Measurements from ENCODE around the gene SAMMSON.

DNA sequence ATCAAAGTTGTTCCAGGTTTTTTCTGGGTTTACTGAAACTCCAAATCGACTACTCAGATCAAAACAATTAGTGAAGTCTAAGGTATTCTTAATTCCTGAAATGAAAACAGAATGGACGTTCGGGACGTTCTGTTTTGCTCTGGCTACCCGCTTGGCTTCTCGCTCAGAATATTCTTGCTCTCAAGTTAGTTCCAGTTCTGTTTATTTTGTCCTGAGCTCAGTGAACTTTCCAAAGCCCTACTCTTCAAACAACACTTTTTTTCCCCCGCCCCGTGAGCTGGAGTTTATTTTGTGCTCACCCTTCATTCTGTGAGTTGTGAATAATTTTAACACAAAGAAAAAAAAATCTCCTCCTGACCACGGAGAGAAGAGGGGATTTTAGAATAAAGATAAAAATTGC is 72.6 kb downstream of the SAMMSON start:
- TF ChIP-seq ZBTB21 (tag by site-specific recombination; IDR thresholded peaks at IDR 0.05), result no peak
- no peak for TF ChIP-seq ZNF146 (tag by site-specific recombination; IDR thresholded peaks at IDR 0.05)
- no peak for TF ChIP-seq ZNF37A (tag by site-specific recombination; IDR thresholded peaks at IDR 0.05)
- no peak for TF ChIP-seq ZNF184 (tag by site-specific recombination; IDR thresholded peaks at IDR 0.05)
- TF ChIP-seq, protein P1, sequence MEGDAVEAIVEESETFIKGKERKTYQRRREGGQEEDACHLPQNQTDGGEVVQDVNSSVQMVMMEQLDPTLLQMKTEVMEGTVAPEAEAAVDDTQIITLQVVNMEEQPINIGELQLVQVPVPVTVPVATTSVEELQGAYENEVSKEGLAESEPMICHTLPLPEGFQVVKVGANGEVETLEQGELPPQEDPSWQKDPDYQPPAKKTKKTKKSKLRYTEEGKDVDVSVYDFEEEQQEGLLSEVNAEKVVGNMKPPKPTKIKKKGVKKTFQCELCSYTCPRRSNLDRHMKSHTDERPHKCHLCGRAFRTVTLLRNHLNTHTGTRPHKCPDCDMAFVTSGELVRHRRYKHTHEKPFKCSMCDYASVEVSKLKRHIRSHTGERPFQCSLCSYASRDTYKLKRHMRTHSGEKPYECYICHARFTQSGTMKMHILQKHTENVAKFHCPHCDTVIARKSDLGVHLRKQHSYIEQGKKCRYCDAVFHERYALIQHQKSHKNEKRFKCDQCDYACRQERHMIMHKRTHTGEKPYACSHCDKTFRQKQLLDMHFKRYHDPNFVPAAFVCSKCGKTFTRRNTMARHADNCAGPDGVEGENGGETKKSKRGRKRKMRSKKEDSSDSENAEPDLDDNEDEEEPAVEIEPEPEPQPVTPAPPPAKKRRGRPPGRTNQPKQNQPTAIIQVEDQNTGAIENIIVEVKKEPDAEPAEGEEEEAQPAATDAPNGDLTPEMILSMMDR (tag by site-specific recombination; IDR thresholded peaks at IDR 0.05), result no peak
